ENCODE data around the gene SLC25A12. TPM values are rescaled to one million over a fixed set of nuclear protein-coding genes. Genes with fewer than 3 reads are reported as not detected.
A peak's percentile ranks its signal among the peaks of the same experiment; 100 is the strongest.
"Not testable (repeated sequence)": the region's sequence is repeated elsewhere in the genome, so short reads cannot be mapped to it uniquely, and the experiment has no call there.

SLC25A12 gene, protein sequence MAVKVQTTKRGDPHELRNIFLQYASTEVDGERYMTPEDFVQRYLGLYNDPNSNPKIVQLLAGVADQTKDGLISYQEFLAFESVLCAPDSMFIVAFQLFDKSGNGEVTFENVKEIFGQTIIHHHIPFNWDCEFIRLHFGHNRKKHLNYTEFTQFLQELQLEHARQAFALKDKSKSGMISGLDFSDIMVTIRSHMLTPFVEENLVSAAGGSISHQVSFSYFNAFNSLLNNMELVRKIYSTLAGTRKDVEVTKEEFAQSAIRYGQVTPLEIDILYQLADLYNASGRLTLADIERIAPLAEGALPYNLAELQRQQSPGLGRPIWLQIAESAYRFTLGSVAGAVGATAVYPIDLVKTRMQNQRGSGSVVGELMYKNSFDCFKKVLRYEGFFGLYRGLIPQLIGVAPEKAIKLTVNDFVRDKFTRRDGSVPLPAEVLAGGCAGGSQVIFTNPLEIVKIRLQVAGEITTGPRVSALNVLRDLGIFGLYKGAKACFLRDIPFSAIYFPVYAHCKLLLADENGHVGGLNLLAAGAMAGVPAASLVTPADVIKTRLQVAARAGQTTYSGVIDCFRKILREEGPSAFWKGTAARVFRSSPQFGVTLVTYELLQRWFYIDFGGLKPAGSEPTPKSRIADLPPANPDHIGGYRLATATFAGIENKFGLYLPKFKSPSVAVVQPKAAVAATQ
- polyA plus RNA-seq (ENCODE audit: insufficient read length) = 34.6 TPM
- long read RNA-seq, donor 1, partial matches to known transcripts = 16 of 20 reads
- long read RNA-seq, donor 1, other reads (novel, unspliced or antisense) = 0 of 20 reads
- long read RNA-seq, donor 2, partial matches to known transcripts = 72 of 96 reads
- long read RNA-seq, donor 2, other reads (novel, unspliced or antisense) = 23 of 96 reads
- long read RNA-seq, donor 3, partial matches to known transcripts = 18 of 20 reads
- long read RNA-seq, donor 3, other reads (novel, unspliced or antisense) = 0 of 20 reads
- long read RNA-seq, donor 4 = 0 reads
- long read RNA-seq, donor 5, transcript SLC25A12-202 (18 exons, 2,979 nt) = major isoform, 6 of 30 reads
- long read RNA-seq, donor 5, partial matches to known transcripts = 22 of 30 reads
- long read RNA-seq, donor 5, other reads (novel, unspliced or antisense) = 0 of 30 reads
- long read RNA-seq, donor 6, partial matches to known transcripts = 0 of 3 reads
- long read RNA-seq, donor 6, other reads (novel, unspliced or antisense) = 0 of 3 reads
- long read RNA-seq, donor 7, partial matches to known transcripts = 0 of 5 reads
- long read RNA-seq, donor 7, other reads (novel, unspliced or antisense) = 0 of 5 reads
- long read RNA-seq, donor 8, partial matches to known transcripts = 8 of 8 reads
- long read RNA-seq, donor 8, other reads (novel, unspliced or antisense) = 0 of 8 reads

DNA sequence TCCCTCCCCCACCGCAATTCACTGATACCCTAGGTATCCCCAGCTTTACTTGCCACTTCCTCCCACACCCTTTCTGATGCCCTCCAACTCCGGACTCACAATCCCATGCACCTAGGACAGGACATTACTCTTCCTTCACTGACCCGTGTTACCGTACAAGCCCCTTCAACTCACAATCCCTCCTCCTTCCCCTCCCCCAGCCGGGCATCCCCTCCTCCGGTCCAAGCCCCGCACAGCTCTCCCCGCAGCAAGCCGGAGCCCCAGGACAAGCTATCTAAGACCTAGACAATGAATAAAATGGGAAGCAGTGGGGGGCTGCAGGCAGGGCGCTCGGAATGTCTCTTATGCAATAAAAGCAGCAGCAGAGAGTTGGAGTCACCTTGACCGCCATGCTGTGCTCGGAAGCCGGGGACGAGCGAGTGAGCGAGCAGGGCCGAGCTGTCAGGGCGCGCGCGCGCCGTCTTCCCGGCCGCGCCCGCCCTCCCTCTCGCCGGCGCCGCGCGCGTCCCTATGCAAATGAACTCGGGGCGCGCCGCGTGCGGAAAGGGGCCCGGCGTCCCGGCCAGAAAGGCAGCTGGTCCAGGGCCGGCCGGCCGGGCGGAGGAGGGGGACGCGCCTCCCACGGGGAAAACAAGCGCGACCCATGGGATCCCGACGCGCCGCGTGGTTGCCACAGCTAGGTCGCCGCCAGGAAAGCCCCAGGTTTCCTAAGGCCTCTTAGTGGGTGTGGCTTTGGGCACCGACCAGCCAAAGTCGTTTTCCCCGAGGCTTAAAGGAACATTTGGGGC, at the start of gene SLC25A12:
TSS of gene SLC25A12 (minus strand) at position 421 of the 788 bp plus-strand sequence. CDS start at position 391, 30 bp downstream.
- peak; percentile 85 for DNase-seq

DNA sequence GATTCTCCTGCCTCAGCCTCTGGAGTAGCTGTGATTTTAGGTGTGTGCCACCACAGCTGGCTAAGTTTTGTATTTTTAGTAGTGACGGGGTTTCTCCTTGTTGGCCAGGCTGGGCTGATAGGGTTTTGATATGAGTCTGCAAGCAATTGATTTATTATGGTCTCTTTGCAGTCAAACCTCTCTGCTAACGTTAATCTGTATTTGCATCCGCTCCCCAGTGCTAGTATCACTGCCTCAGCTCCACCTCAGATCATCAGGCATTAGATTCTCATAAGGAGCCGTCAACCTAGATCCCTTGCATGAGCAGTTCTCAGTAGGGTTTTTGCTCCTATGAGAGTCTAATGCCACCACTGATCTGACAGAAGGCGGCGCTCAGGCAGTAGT, 47.3 kb upstream of the SLC25A12 start:
- DNase-seq = no peak

DNA sequence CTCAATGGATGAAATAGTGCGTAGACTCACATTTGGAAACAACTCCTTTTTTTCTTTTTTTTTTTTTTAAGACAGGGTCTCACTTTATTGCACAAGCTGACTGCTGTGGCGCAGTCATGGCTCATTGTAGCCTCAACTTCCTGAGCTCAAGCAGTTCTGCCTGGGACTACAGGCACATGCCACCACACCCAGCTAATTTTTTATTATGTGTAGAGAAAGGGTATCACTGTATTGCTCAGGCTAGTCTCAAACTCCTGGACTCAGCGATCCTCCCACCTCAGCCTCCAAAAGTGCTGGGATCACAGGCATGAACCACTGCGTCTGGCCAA, 45.7 kb upstream of the SLC25A12 start:
- no peak for DNase-seq

DNA sequence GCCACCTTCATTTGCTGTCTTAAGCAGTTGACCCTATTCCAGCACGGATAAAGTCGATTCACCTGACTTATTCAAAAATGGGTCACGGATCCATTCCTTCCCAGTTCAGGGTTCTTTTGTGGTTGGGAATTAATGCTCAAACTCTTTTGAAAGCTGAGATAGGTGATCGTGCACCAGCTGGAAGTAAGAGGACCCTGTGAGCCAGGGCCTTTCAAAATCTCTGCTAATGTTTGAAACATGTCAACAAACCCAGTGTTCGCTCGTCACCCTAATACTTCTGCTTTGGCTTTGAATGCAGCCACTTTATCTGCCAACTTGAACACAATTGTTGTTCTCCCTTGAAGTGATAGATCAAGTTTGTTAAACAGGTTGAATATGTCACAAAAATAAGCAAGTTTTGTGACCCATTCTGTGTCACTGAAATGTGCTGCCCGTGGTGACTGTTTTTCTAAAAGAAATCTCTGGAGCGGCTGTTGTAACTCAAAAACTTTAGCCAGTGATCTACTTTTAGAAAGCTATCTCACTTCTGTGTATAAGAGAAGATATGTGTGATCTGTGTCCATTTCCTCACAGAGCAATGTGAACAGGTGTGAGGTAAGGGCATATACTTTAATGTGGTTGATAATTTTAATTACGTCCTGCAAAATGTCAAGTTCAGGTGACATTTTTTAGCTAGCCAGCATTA, 45.2 kb upstream of the SLC25A12 start:
- DNase-seq = no peak

GRCh38 chr2:171930385-171930784, 36.3 kb upstream of the SLC25A12 start:
- DNase-seq = no peak

DNA sequence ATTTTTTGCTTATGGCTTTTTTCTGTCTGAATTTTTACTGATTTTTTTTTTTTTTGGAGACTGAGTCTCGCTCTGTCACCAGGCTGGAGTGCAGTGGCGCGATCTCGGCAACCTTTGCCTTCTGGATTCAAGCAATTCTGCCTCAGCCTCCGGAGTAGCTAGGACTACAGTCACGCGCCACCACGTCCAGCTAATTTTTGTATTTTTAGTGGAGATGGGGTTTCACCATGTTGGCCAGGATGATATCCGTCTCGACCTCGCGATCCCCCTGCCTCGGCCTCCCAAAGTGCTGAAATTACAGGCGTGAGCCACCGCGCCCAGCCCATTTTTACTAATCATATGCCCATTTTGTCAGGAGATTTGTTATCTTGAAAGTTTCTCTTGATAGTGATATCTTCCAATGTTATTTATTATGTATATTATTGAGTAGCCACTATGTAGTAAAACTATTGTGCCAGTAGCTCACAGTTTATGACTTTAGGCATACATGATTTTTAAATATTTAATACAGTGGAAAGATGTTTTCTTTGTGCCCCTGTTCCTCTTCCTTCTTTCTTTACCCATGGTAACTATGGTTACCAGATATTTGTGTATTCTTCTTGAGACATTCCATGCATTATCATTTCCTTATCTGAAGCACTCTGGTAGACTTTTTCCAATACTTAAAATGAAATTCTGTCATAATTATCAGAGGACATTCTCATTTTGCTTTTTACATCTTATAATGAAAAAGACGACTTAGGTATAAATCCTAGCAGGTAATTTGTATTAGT, 30.3 kb upstream of the SLC25A12 start:
- DNase-seq = no peak

- no peak for DNase-seq
These were observed 29.2 kb upstream of the SLC25A12 start for GRCh38 chr2:171923206-171923605.

- DNase-seq = peak; percentile 98
These were observed 28.4 kb upstream of the SLC25A12 start, which contains the start of gene HAT1 for GRCh38 chr2:171922230-171923022. HAT1 (plus strand) TSS chr2:171922461; CDS start chr2:171922501, 40 bp downstream.

DNA sequence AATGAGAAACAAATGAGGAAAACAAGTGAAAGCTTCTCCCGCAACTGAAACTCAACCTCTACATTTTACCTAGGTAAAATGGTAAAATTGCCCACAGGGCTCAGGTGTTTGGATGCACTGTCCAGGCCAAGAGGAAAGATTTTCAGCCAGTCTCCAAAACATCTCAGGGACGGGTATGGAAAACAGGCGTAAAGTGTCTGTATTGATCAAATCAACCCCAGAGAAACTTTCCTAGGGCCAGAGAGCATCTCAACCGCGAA, 27.9 kb upstream of the SLC25A12 start:
- DNase-seq = no peak

- no peak for DNase-seq
These were observed 25.4 kb upstream of the SLC25A12 start for GRCh38 chr2:171919453-171919852.

- DNase-seq = no peak
These were observed 19.5 kb upstream of the SLC25A12 start for GRCh38 chr2:171913517-171913916.

- no peak for DNase-seq
These were observed 16.4 kb upstream of the SLC25A12 start for GRCh38 chr2:171910494-171910893.

GRCh38 chr2:171909266-171909665, 15.2 kb upstream of the SLC25A12 start:
- no peak for DNase-seq

GRCh38 chr2:171908235-171908634, 14.2 kb upstream of the SLC25A12 start:
- DNase-seq = no peak

DNA sequence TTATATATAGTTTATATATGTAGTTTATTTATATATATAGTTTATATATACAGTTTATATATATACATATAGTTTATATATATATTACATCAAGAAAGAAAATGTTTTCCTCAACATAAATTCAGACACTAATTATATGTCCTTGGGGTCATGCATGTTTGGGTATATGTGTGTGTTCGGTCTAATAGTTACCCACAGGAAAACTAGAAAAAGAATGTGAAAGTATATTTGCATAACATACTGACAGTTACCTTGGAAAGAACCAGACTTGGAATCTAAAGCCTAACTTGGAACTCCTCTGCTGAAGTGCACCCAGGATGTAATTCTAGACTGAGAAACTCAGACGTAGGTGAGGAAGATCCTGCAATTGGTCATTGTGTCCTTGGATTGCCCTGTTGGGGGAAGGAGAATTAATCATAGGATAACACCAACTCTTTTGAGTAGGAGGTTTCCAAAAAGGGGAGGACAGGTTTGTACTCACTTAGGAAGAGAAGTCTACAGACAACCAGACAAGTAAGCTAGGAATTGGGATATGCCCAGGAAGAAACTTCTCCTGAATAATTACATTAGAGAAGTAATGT, 8.9 kb upstream of the SLC25A12 start:
- DNase-seq = no peak

GRCh38 chr2:171899623-171900282, 5.7 kb upstream of the SLC25A12 start:
- not testable (repeated sequence) for DNase-seq

DNA sequence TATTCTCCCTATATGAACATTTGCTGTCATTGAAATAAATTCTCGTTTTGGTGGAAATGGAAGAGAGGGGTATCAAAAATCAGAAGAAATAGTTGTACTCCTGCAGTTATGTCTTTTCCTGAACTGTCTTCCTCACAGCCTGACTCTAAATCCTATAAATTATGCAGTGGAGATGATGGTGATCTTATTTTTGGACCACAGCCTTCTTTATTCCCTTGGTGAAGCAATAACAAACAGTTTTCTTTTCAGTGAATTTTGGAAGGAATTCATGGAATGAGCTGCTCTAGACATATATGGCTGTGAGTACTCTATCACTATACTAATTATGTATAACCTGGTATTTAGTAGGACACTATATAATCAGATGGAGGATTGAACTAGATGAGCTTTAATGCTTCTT, 1.7 kb upstream of the SLC25A12 start:
- DNase-seq = no peak

DNA sequence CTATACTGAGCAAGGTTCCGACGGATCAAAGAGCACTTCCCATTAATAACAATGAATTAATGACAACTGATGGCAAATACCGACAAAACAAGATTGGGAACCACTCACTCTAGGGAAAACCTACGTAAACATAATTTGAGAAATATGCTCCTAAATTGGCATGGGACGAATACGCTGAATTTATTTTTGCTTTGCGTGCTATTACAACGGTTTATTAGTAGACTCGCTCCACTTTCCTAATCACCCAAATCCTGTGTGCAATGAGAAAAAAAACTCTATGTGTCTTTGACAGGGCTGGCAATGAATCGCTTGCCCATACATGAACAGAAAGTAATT, 536 bp upstream of the SLC25A12 start:
- no peak for DNase-seq

Data from left kidney (tissue), 8 donors.